H9 (cell line): Measurements from ENCODE around the gene OMA1. TPM values are rescaled to one million over a fixed set of nuclear protein-coding genes. Genes with fewer than 3 reads are reported as not detected.

Experiments used
- DNase-seq: peaks from one replicate; pipeline ENCODE4 v3.0.0-alpha.2; 2017
- H2AFZ ChIP-seq: one replicate; pipeline ENCODE4 v1.6.1; 2013; ENCODE audit warnings: mild to moderate bottlenecking, low read length, control low read depth, moderate library complexity
- H2AK5ac ChIP-seq: 2 replicates; pipeline ENCODE4 v1.6.1; 2013; ENCODE audit warnings: low read length, control low read depth, mixed read lengths; ENCODE audit not compliant: insufficient read length
- H2BK120ac ChIP-seq: one replicate; pipeline ENCODE4 v1.6.1; 2013; ENCODE audit warnings: low read depth, mild to moderate bottlenecking, low read length, control low read depth, inconsistent platforms; ENCODE audit not compliant: poor library complexity, severe bottlenecking
- H2BK12ac ChIP-seq: 2 replicates; pipeline ENCODE4 v1.6.1; 2013; ENCODE audit warnings: low read length, control low read depth, mixed read lengths, low read depth; ENCODE audit not compliant: insufficient read length
- H2BK15ac ChIP-seq: 2 replicates; pipeline ENCODE4 v1.6.1; 2013; ENCODE audit warnings: low read depth, low read length, control low read depth
- H2BK20ac ChIP-seq: one replicate; pipeline ENCODE4 v1.6.1; 2013; ENCODE audit warnings: low read depth, mild to moderate bottlenecking, low read length, control low read depth, inconsistent platforms; ENCODE audit not compliant: poor library complexity, severe bottlenecking
- H2BK5ac ChIP-seq: 2 replicates; pipeline ENCODE4 v1.6.1; 2013; ENCODE audit warnings: low read length, control low read depth, mixed read lengths; ENCODE audit not compliant: insufficient read length
- H3K14ac ChIP-seq: 2 replicates; pipeline ENCODE4 v1.6.1; 2013; ENCODE audit warnings: low read length, control low read depth; ENCODE audit not compliant: insufficient read depth
- H3K18ac ChIP-seq: 2 replicates; pipeline ENCODE4 v1.6.1; 2013; ENCODE audit warnings: low read depth, mild to moderate bottlenecking, mixed read lengths, low read length, control low read depth; ENCODE audit not compliant: insufficient read length
- H3K23ac ChIP-seq: 2 replicates; pipeline ENCODE4 v1.6.1; 2013; ENCODE audit warnings: low read length, control low read depth, mixed read lengths, low read depth; ENCODE audit not compliant: insufficient read length
- H3K23me2 ChIP-seq: 2 replicates; pipeline ENCODE4 v1.6.1; 2013; ENCODE audit warnings: low read depth, mild to moderate bottlenecking, mixed read lengths, low read length, control low read depth; ENCODE audit not compliant: insufficient read length, poor library complexity, severe bottlenecking
- H3K27ac ChIP-seq: 2 replicates; pipeline ENCODE4 v1.5.1; 2013; ENCODE audit warnings: low read length, control low read depth, mixed read lengths, low read depth; ENCODE audit not compliant: insufficient read length
- H3K27me3 ChIP-seq: 2 replicates; pipeline ENCODE4 v1.6.1; 2013; ENCODE audit warnings: low read length, control low read depth, inconsistent platforms; ENCODE audit not compliant: insufficient read depth
- H3K4ac ChIP-seq: 2 replicates; pipeline ENCODE4 v1.6.1; 2013; ENCODE audit warnings: low read depth, mild to moderate bottlenecking, control low read depth, inconsistent platforms, low read length, moderate library complexity
- H3K4me1 ChIP-seq: 2 replicates; pipeline ENCODE4 v1.6.1; 2013; ENCODE audit warnings: low read length, control low read depth, inconsistent platforms; ENCODE audit not compliant: insufficient read depth
- H3K4me2 ChIP-seq: 2 replicates; pipeline ENCODE4 v1.6.1; 2013; ENCODE audit warnings: low read length, control low read depth, mixed read lengths; ENCODE audit not compliant: insufficient read length, insufficient read depth
- H3K56ac ChIP-seq: 2 replicates; pipeline ENCODE4 v1.6.1; 2013; ENCODE audit warnings: low read depth, mild to moderate bottlenecking, mixed read lengths, low read length, control low read depth; ENCODE audit not compliant: insufficient read length
- H3K79me1 ChIP-seq: 2 replicates; pipeline ENCODE4 v1.6.1; 2013; ENCODE audit warnings: low read depth, mild to moderate bottlenecking, moderate library complexity, low read length, control low read depth, inconsistent platforms; ENCODE audit not compliant: insufficient read depth, poor library complexity, severe bottlenecking
- H3K79me2 ChIP-seq: 2 replicates; pipeline ENCODE4 v1.6.1; 2013; ENCODE audit warnings: low read length, control low read depth, inconsistent platforms; ENCODE audit not compliant: insufficient read depth
- H3K9ac ChIP-seq: 2 replicates; pipeline ENCODE4 v1.6.1; 2013; ENCODE audit warnings: low read length, control low read depth, mixed read lengths; ENCODE audit not compliant: insufficient read length; ENCODE audit errors: extremely low read depth
- H3K9me3 ChIP-seq: one replicate; pipeline ENCODE4 v1.6.1; 2013; ENCODE audit warnings: low read depth, low read length, inconsistent platforms; ENCODE audit not compliant: control insufficient read depth
- H3T11ph ChIP-seq: one replicate; pipeline ENCODE4 v1.6.1; 2013; ENCODE audit warnings: mild to moderate bottlenecking, low read length, control low read depth, inconsistent platforms
- H4K20me1 ChIP-seq: one replicate; pipeline ENCODE4 v1.6.1; 2013; ENCODE audit not compliant: control insufficient read depth, insufficient read length, insufficient read depth
- H4K5ac ChIP-seq: 2 replicates; pipeline ENCODE4 v1.6.1; 2013; ENCODE audit warnings: low read depth, mild to moderate bottlenecking, mixed read lengths, low read length, control low read depth; ENCODE audit not compliant: insufficient read length
- H4K8ac ChIP-seq: replicated peaks from 2 replicates; pipeline ENCODE4 v1.6.1; 2013; ENCODE audit warnings: low read length, control low read depth, mixed read lengths, low read depth; ENCODE audit not compliant: insufficient read length
- H4K91ac ChIP-seq: 2 replicates; pipeline ENCODE4 v1.6.1; 2013; ENCODE audit warnings: low read depth, mild to moderate bottlenecking, moderate library complexity, mixed read lengths, low read length, control low read depth; ENCODE audit not compliant: insufficient read length
- H3K27ac Mint-ChIP-seq, 3 experiments: 2 replicates in 2 of 3; 3 replicates in 1 of 3; pipeline ENCODE4 v1.8.0; 2020 to 2021; ENCODE audit warnings: mixed read lengths in 3 of 3, mild to moderate bottlenecking in 1 of 3, moderate library complexity in 1 of 3
- H3K27me3 Mint-ChIP-seq: 2 replicates; pipeline ENCODE4 v1.8.0; 2021; ENCODE audit warnings: low read depth, mild to moderate bottlenecking, moderate library complexity, mixed read lengths
- H3K36me3 Mint-ChIP-seq, 3 experiments: 2 replicates in 2 of 3; 3 replicates in 1 of 3; pipeline ENCODE4 v1.8.0; 2020 to 2021; ENCODE audit warnings: low read depth in 3 of 3, mixed read lengths in 3 of 3; ENCODE audit not compliant: insufficient read depth in 1 of 3
- H3K4me1 Mint-ChIP-seq, 2 experiments: 2 replicates each; pipeline ENCODE4 v1.8.0; 2020; ENCODE audit warnings: mixed read lengths in 2 of 2
- H3K4me3 Mint-ChIP-seq, 2 experiments: 2 replicates in 1 of 2; 3 replicates in 1 of 2; pipeline ENCODE4 v1.8.0; 2020 to 2021; ENCODE audit warnings: mild to moderate bottlenecking in 2 of 2, mixed read lengths in 2 of 2, moderate library complexity in 1 of 2
- H3K9me3 Mint-ChIP-seq, 2 experiments: 2 replicates in 1 of 2; 3 replicates in 1 of 2; pipeline ENCODE4 v1.8.0; 2020; ENCODE audit warnings: mild to moderate bottlenecking in 2 of 2, mixed read lengths in 2 of 2, moderate library complexity in 1 of 2
- WGBS: extraction: QIAGEN DNeasy Blood & Tissue Kit; methylation state at CpG from one replicate; pipeline ENCODE4 v1.1.7; 2013; ENCODE audit warnings: missing lambda C conversion rate, low lambda C conversion rate, mixed read lengths; ENCODE audit not compliant: insufficient read length; ENCODE audit errors: extremely low coverage; 5-methylcytosine and 5-hydroxymethylcytosine counted together
- total RNA-seq: library from RNA; stranded (reverse); gene quantifications from 2 replicates; pipeline ENCODE4 v1.2.1, GENCODE V29; 2021
- TF ChIP-seq, protein P1 (sequence below): fragments of 200-600 bp; sonication (generic); conservative IDR thresholded peaks from 3 replicates; pipeline ENCODE4 v1.8.0; 2021; ENCODE audit warnings: antibody characterized with exemption, mild to moderate bottlenecking

The OMA1 gene
- total RNA-seq, 1 experiment from 2014 or later = 12.9 TPM

DNA sequence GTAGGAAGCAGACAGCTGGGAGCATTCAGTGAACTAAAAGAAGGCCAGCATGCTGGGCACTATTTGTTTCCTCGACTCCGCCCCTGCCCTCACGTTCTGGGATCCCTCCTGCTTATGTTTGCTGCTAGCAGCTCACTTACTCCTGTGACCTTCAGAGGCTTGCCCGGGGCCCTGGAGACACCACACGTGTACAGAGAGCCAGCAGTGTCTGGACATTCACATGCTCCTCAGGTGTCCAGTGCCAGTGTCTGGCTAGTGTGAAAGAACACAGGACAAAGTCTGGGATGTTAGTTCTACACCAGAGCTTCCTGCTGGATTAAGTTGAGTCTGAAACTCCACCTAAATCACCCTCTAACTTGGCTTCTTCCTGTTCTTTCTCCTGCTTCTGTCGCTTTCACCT is 108.1 kb downstream of the OMA1 start:
- H3K27ac Mint-ChIP-seq = no peak overlapping the region
- Histone ChIP-seq H3K23me2 (no peaks in the 10 kb centered on the region), H3K18ac (no peak overlapping the region), H3K23ac (no peak overlapping the region), H2BK12ac (no peak overlapping the region), H4K20me1 (no peaks in the 10 kb centered on the region), H3K79me2 (no peaks in the 10 kb centered on the region), H4K91ac (no peak overlapping the region), H3K4me1 (no peaks in the 10 kb centered on the region), H3K56ac (no peak overlapping the region), H3K9ac (no peak overlapping the region), H3K79me1 (no peaks in the 10 kb centered on the region), H2AK5ac (no peak overlapping the region), H3T11ph (no peak overlapping the region), H3K4ac (no peak overlapping the region), H2BK120ac (no peak overlapping the region), H3K9me3 (no peaks in the 10 kb centered on the region), H3K14ac (0 out of 2 replicates have a peak overlapping the region, but pooled peaks have one; percentile 61), H2BK5ac (no peak overlapping the region), H3K27ac (no peak overlapping the region), H3K4me2 (no peak overlapping the region), H3K27me3 (no peaks in the 10 kb centered on the region), H4K5ac (no peak overlapping the region), H4K8ac (no peak overlapping the region), H2BK20ac (no peak overlapping the region), H2BK15ac (no peak overlapping the region), H2AFZ (no peak overlapping the region)
- TF ChIP-seq, protein P1, sequence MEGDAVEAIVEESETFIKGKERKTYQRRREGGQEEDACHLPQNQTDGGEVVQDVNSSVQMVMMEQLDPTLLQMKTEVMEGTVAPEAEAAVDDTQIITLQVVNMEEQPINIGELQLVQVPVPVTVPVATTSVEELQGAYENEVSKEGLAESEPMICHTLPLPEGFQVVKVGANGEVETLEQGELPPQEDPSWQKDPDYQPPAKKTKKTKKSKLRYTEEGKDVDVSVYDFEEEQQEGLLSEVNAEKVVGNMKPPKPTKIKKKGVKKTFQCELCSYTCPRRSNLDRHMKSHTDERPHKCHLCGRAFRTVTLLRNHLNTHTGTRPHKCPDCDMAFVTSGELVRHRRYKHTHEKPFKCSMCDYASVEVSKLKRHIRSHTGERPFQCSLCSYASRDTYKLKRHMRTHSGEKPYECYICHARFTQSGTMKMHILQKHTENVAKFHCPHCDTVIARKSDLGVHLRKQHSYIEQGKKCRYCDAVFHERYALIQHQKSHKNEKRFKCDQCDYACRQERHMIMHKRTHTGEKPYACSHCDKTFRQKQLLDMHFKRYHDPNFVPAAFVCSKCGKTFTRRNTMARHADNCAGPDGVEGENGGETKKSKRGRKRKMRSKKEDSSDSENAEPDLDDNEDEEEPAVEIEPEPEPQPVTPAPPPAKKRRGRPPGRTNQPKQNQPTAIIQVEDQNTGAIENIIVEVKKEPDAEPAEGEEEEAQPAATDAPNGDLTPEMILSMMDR = no peak
- no peaks in the 10 kb centered on the region for H3K36me3 Mint-ChIP-seq
- H3K27me3 Mint-ChIP-seq = no peaks in the 10 kb centered on the region; the same call in 1 of the 2 replicates
- peaks cover 7 to 9% of the 10 kb centered on the region in 2 experiments for H3K4me1 Mint-ChIP-seq
- no CpG with 5 or more reads among the region's 6 CpGs for WGBS
- no peaks in the 10 kb centered on the region for H3K9me3 Mint-ChIP-seq
- DNase-seq = no peak
- H3K4me3 Mint-ChIP-seq = no peak overlapping the region
